K562 (cell line): ENCODE results near the gene STT3A. TPM values are rescaled to one million over a fixed set of nuclear protein-coding genes. Genes with fewer than 3 reads are reported as not detected.

Experiments used
- CREB3 ChIP-seq: fragments of 450-650 bp; conservative IDR thresholded peaks from 2 replicates; pipeline ENCODE4 v1.6.1; 2016; ENCODE audit warnings: missing genetic modification characterization, low read depth, mild to moderate bottlenecking, missing compliant biosample characterization, moderate library complexity
- EHMT2 ChIP-seq: fragments of 450-650 bp; IDR thresholded peaks from 2 replicates; pipeline ENCODE4 v1.6.1; 2018; ENCODE audit warnings: antibody characterized with exemption
- HMGN3 ChIP-seq: IDR thresholded peaks from 2 replicates; pipeline ENCODE4 v1.6.1; 2011; ENCODE audit warnings: borderline replicate concordance, low read depth, mild to moderate bottlenecking, mixed read lengths, low read length; ENCODE audit not compliant: insufficient read length; ENCODE audit errors: extremely low read depth
- POLR2A ChIP-seq: fragments of 450-650 bp; conservative IDR thresholded peaks from 2 replicates; pipeline ENCODE4 v1.6.1; 2016
- SMAD1 ChIP-seq: fragments of 150-350 bp; IDR thresholded peaks from 2 replicates; pipeline ENCODE4 v1.6.1; 2014; ENCODE audit warnings: low read length, low read depth; ENCODE audit not compliant: partially characterized antibody
- SMAD3 ChIP-seq: fragments of 450-650 bp; formaldehyde crosslinking; conservative IDR thresholded peaks from 2 replicates; pipeline ENCODE4 v1.4.0; 2020; ENCODE audit warnings: mild to moderate bottlenecking
- SMARCA5 ChIP-seq: fragments of 450-650 bp; IDR thresholded peaks from 2 replicates; pipeline ENCODE4 v1.6.1; 2016
- SMARCB1 ChIP-seq: IDR thresholded peaks from 2 replicates; pipeline ENCODE4 v1.6.1; 2011; ENCODE audit warnings: improper control_type of control experiment, low read depth; ENCODE audit not compliant: insufficient read length
- TCF3 ChIP-seq: sonication (generic); formaldehyde crosslinking; IDR thresholded peaks from 2 replicates; pipeline ENCODE4 v1.4.0; 2020; ENCODE audit warnings: mild to moderate bottlenecking, missing genetic modification reagents
- TCF7L2 ChIP-seq: fragments of 150-350 bp; IDR thresholded peaks from 2 replicates; pipeline ENCODE4 v1.6.1; 2016; ENCODE audit warnings: low read depth, mild to moderate bottlenecking, low read length, moderate library complexity
- TFE3 ChIP-seq: fragments of 450-650 bp; formaldehyde crosslinking; IDR thresholded peaks from 2 replicates; pipeline ENCODE4 v1.4.0; 2020; ENCODE audit warnings: mild to moderate bottlenecking, mixed read lengths
- YY1 ChIP-seq, 3 experiments: IDR thresholded peaks; 2 replicates each; pipeline ENCODE4 v1.6.1; 2011; ENCODE audit warnings: low read length in 2 of 3, mild to moderate bottlenecking in 2 of 3, moderate library complexity in 2 of 3, borderline replicate concordance in 1 of 3, control low read depth in 1 of 3, low read depth in 1 of 3; ENCODE audit not compliant: insufficient read depth in 3 of 3, insufficient replicate concordance in 2 of 3, control insufficient read depth in 1 of 3, insufficient read length in 1 of 3; ENCODE audit errors: extremely low read depth in 1 of 3
- ZNF277 ChIP-seq: fragments of 250-450 bp; sonication (Bioruptor Pico); IDR thresholded peaks from 2 replicates; pipeline ENCODE4 v1.8.0; 2022; ENCODE audit warnings: inconsistent platforms, mild to moderate bottlenecking, moderate library complexity, borderline replicate concordance
- ZNF407 ChIP-seq: fragments of 450-650 bp; IDR thresholded peaks from 2 replicates; pipeline ENCODE4 v1.6.1; 2016; ENCODE audit warnings: low read depth
- polyA plus RNA-seq, 8 experiments: library from polyadenylated mRNA; depleted of rRNA in 4 of 8; stranded (reverse) in 5 of 8; unstranded in 3 of 8; fragments of >200 nt; fragmentation: Nextera tagmentation in 2 of 8; fragmentation: Illumina TruSeq in 1 of 8; extraction: Ambion mirVana in 2 of 8; extraction: Trizol in 1 of 8; gene quantifications; 2 replicates each; pipeline versions ENCODE4 v1.2.1 to v1.2.3, GENCODE V29; 2011 to 2014; ENCODE audit warnings: inconsistent platforms in 1 of 8, missing spikeins in 1 of 8
- total RNA-seq, 7 experiments: library from RNA; depleted of rRNA in 6 of 7; stranded (reverse); fragments of >200 nt in 6 of 7; fragmentation: Illumina TruSeq in 2 of 7; extraction: Trizol in 2 of 7; gene quantifications; 2 replicates each; pipeline versions ENCODE4 v1.2.1 to v1.2.3, GENCODE V29; 2011 to 2021; ENCODE audit warnings: low replicate concordance in 1 of 7

STT3A gene
- total and polyA plus RNA-seq, 9 of the 15 experiments (the other 6 are each of a cell fraction or from before 2014, with no cell fraction given) = 70.7 to 330 (median 192) TPM

- TF ChIP-seq TFE3 (CRISPR knock-in tag) (peak; percentile 94), ZNF277 (CRISPR knock-in tag) (no peak), SMARCA5 (no peak), TCF7L2 (no peak), ZNF407 (no peak), SMAD1 (peak; percentile 24), EHMT2 (no peak), POLR2A (peak; percentile 87), CREB3 (tag) (0 out of 2 replicates have a peak, but pooled peaks have one; percentile 35), SMARCB1 (no peak), SMAD3 (CRISPR knock-in tag) (0 out of 2 replicates have a peak, but pooled peaks have one; percentile 16), YY1 (IDR thresholded peaks at IDR 0.05; ENCODE audit: borderline replicate concordance in 1 of 3, control insufficient read depth in 1 of 3, extremely low read depth in 1 of 3, insufficient read depth in 3 of 3, insufficient read length in 1 of 3, insufficient replicate concordance in 2 of 3, low read depth in 1 of 3, low read length in 2 of 3) (peak in 1 of 3 experiments; percentile 16), HMGN3 (peak; percentile 34), TCF3 (CRISPR knock-in tag) (no peak)
Measured at GRCh38 chr11:125592305-125593113, at the start of gene STT3A (continued).
